Right renal cortex interstitium (tissue), 3 donors: ENCODE results near the gene TNNT2. TPM values are rescaled to one million over a fixed set of nuclear protein-coding genes. Genes with fewer than 3 reads are reported as not detected.

ENCODE experiments used
- DNase-seq, 3 donors: peaks; one replicate each; pipeline ENCODE4 v3.0.0-alpha.2; 2013; ENCODE audit warnings: low read depth in 3 of 3, low spot score in 2 of 3
- polyA plus RNA-seq, 3 donors: library from polyadenylated mRNA; unstranded; fragments of 120-200 nt; gene quantifications; one replicate each; pipeline ENCODE4 v1.2.1, GENCODE V29; 2013; ENCODE audit not compliant: insufficient read length in 3 of 3

Gene TNNT2
- polyA plus RNA-seq, 3 donors = 64.7 to 73.7 (median 72.2) TPM

DNA sequence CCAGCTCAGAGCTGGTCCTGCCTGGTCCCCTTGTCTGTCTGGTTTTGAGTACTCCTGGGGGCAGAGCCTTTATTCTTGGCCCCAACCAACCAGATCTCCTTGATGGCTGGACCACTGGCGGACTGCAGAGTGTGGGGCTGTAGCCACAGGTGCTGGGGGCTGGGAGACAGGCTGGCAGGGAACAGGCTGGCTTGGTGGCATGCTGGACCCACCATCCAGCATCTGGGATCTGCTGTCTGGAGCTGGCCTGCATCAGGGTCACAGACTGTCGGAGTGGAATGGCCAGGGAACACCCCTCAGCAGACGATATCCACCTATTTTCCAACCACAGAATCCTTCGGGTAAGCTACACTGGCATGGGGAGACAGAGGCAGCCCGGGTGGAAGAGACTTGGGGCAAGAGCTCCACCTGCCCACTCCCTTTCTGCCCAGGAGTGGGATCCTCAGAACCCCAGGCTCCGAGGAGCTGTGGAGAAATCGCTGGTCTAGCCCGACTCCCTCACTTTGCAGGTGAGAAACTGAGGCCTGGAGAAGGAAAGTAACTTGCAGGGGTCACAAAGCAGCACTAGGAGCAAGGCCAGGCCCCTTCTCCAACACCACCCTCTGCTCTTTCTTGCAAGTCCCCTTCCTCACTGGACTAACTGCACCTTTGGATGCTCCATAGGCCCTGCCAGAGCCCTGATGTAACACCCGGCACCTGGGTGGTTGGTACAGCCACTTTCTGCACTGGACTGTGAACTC is 40.6 kb downstream of the TNNT2 start:
- DNase-seq = no peak

DNA sequence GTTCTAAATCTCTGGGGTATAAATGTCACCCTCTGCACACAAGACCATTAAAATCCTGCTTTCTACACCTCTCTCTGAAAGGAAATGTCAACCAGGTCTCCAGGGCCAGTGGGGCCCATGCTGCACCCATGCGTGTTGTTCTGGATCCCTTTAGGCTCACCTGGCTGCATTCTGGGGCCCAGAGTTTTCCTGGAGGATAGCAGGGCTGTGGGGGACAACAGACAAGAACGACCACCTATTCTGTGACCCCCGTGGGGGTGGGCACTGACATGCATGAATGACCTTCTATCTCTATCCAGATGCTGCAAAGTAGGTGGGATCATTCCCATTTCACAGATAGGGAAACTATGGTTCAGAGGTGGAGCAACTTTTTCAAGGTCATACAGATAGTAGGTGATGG is 41.6 kb downstream of the TNNT2 start:
- no peak for DNase-seq

DNA sequence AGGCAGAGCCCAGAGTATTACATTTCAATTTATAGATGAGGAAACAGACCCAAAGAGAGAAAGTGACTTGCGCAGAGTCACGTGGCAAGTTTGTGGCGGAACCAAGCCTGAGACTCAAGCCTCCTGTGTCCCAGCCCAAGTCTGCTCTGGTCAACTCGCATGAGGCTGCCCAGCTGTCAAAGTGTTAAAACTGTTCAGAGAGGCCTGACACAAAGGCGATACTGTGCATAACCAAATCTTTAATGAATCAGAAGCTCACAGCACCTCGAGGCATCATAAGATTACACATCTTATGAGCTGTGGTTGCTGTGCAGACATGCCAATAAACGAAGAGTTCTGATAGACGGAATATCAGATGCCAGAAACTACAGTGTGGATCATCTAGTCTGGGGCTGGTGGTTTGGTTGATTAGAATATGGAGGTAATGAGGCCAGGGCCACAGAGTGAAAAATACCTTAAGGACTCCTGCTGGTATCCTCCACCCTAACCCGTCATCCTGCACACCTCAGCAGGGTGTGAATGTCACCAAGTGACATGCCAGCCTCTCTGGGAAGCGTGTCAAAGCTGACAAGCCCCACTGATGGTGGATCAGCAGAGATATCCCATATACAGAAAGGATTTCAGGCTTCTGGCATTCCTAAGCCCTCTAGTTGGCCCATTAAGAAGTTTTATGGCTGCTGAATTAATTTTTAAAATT is 42.2 kb downstream of the TNNT2 start:
- no peak for DNase-seq

GRCh38 chr1:201334325-201335173 is 42.9 kb downstream of the TNNT2 start:
- no peak for DNase-seq

DNA sequence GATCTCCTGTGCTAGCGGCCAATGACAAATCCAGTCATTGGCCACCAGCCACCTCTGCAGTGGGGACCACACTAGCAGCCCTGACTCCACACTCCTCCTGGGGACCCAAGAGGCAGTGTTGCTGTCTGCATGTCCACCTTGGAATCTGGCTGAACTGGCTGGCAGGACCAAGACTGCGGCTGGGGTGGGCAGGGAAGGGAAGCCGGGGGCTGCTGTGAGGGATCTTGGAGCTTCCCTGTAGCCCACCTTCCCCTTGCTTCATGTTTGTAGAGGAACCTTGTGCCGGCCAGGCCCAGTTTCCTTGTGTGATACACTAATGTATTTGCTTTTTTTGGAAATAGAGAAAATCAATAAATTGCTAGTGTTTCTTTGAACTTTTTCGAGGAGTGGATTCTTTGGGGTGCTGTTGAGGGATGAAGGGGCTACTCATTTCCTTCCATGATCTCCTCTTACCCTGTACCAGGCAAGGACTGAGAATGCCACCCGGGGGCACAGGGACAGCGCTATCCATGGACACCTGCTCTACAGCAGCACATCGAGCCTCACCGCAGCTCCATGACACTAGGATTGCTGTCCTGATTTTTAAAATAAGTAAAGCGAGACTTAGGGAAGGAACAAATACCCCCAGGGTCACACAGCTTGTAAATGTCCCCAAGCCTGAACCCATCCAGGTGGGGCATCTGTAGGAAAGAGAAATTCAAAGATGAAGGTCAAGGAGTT is 44.7 kb downstream of the TNNT2 start:
- DNase-seq = no peak

- DNase-seq = no peak
These were observed 45.5 kb downstream of the TNNT2 start for GRCh38 chr1:201332021-201332420.

DNA sequence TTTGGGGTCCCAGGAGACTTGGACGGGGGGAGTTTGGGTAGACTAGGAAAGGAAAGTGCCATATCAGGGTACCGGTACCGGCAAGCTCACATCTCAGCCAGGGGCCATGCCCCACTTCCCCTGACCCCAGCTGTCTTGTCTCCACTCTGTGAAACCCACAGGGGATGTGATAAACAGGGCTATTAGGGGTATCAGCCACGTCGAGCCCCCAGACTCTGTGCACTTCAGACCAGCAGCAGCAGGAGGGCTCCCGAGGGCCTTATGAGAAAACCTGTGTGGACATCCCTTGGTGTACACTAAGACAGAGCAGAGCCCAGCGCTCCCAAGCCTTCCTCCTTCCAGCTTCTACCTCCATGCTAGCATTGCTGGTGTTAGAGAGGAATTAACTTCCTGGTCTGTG is 46.3 kb downstream of the TNNT2 start:
- no peak for DNase-seq

- no peak for DNase-seq
These were observed 46.9 kb downstream of the TNNT2 start for GRCh38 chr1:201330541-201330940.

DNA sequence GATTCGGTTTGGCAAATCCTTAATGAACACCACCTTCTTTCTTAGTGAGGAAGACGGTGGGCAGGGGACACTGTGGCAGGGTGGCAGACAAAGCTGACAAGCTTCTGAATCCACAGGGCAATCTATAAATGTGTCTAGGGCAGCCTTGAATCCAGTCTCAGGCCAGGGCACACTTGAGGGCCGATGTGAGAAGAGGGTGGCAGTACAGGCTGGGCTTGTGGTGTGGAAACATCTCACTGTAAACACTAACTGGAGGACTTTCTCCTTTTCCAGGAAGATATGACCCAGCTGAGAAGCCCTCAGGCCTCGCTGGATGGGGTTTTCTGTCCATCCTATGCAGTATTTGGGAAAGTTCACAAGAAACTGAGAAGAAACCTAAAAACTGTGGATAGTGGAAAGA is 47.7 kb downstream of the TNNT2 start:
- no peak for DNase-seq

DNA sequence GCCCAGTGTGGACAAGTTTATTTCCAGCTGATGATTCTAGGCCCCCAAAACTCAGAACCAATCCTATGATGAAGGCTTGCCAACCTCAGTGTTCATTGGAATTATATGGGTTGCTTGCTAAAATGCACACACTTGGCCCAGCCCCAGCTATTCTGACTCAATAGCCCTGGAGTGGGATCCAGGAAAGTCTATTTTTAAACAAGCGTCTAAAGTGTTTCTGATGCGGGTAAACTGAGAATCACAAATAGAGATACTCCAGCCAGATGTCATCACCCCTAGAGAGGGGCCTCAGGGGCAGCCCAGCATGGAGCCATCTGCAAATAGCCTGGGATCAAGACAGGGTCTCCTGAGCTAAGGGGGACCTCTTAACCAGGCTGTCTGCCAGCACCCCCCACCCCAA is 48.2 kb downstream of the TNNT2 start:
- DNase-seq = no peak

DNA sequence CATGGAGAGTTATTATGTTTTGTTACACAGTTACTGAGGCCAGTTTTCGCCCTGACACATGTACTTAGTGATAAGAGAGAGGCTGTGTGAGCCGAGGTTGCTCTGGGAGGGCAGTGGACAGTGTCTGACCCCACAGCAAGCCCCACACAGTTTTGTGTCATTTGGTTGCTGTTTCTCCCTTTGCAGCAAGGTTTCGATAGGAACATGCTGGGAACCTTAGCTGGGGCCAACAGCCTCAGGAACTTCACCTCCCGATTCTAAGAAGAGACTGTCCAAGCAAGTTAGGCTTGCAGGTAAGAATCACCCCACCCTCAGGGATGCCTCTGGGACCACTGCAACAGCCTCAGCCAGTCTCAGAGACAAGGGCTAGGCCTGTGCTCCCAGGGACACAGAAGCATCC is 48.9 kb downstream of the TNNT2 start:
- no peak for DNase-seq

DNA sequence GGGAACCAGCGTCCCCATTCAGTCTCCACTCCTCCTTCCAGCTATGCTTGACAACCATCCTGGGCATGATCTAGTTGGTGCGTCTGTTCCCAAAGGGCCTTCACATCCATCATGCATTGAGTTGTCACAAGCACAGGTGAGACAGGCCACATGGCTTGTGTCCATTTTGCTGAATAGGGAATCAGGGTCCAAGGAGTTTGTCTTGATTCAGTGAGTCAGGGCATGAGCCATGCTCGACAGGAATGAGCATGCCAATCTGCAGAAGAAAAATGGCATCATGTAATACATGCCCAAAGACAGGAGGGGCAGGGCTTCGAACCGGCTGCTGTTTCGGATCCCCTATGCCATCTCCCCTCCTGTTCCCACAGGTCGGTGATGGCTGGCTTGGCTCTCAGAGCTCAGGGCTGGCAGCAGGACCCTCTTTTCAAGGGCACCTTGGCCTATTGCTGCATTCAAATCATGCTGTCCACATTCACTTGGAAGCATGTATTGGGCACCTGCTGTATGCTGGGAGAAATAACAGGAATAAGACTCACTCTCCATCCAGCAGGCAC is 49.7 kb downstream of the TNNT2 start:
- DNase-seq = no peak

- no peak for DNase-seq
These were observed 50.8 kb downstream of the TNNT2 start for GRCh38 chr1:201326710-201327109.

- DNase-seq = no peak
These were observed 51.8 kb downstream of the TNNT2 start for GRCh38 chr1:201325678-201326060.

DNA sequence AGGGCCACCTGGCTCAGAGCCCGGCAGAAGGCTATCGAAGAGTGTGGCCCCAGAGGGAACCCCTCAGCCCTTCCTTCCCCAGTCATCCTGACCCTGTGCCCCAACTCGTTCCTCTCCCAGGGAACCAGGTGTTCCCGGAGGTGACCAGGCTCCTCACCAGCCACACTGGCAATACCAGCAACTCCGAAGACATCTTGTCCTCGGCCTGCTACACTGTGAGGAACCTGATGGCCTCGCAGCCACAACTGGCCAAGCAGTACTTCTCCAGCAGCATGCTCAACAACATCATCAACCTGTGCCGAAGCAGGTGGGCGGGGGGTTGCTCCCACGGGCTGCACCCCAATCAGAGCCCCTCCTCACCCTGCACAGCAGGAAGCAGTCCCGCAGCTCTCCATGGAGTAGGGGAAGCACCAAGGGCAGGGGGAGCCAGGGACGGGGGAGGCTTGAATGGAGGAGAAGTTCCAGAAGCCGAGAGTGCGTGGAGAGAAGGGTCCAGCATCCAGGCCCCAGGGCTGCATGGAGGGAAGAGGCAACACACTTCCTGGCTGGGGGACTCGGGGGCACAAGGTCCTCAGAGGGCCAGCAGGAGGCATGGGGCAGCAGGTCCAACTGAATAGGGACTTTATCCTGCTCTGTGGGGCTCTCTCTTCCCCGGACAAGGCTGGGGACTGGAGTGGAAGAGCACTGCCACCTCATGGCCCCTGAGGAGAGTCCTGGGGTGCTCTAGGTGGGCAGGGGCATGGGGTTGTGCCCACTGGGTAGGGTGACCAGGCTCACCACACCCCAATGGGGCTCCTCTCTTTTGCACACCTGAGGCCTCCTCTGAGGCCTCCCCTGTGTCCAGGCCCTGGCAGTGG is 52.4 kb downstream of the TNNT2 start:
- no peak for DNase-seq

DNA sequence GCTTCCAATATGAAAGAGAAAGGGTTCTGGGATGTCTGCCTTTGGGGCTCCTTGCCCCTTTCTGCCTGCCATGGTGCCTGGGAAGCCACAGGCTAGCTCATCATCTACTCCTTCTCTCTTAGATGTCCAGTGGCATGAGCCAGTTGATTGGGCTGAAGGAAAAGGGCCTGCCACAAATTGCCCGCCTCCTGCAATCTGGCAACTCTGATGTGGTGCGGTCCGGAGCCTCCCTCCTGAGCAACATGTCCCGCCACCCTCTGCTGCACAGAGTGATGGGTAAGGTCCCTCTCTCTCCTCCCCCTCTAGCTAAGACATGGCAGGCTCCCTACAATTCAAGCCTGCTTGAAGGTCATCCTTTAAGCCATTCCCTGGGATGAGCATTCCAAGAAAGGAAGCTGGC is 53.2 kb downstream of the TNNT2 start:
- no peak for DNase-seq

DNA sequence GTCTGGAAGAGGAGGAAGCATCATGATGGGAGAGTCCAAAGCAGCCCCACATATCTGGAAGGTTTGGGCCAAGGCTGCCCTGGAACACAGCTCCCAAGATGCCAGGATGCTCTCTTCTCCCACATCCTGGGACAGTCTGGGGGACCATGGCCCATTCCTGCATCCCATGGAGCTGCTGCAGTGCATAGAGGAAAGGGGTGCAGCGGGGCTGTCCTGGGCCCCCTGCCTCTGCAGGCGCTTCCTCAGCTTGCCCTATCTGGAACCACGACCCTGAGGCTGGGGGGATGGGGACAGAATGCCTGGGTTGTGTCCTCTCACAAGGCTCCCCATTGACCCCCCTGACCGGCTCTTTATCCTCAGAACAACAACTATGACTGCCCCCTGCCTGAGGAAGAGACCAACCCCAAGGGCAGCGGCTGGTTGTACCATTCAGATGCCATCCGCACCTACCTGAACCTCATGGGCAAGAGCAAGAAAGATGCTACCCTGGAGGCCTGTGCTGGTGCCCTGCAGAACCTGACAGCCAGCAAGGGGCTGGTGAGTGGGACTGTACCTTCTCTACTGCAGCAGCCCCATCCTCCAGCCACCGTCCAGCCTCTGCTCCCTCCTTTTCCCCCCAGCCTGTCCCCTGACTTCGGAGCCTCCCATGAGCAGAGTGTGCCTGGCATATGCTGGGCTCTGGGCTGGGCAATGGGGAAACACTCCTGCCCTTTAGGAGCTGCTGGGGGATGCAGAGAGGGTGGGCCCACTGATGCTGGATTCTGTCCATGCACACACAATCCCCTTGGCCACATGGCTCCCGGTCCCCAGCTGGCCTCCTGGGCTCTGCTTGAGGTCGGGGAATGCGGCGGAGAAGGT is 54.6 kb downstream of the TNNT2 start:
- no peak for DNase-seq

DNA sequence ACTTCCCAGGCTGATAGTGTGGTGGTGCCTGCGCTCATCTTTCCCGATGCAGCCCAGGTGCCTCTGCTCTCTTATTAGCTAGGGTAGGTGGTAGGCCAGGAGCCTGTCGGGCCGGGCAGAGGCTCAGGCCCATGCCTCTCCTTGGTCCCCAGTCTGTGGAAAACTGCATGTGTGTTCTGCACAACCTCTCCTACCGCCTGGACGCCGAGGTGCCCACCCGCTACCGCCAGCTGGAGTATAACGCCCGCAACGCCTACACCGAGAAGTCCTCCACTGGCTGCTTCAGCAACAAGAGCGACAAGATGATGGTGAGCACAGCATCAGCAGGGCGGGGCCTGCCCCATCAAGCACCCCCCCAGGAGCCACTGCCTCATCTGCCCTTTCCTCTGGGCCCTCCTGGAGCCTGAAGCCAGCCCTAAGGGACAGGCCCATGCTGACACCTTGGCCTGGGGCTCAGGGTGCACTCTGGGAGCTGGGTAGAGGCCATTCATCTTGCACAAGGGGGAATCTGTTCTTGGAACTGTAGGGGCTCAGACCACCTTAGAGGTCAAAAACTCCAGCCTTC is 55.6 kb downstream of the TNNT2 start:
- no peak for DNase-seq
